ENCODE data around the gene FXYD7. TPM values are rescaled to one million over a fixed set of nuclear protein-coding genes. Genes with fewer than 3 reads are reported as not detected.

The FXYD7 gene
- total and polyA plus RNA-seq, 2 of the 13 experiments (the other 11 are each of a cell fraction or from before 2014, with no cell fraction given): 0.55 TPM; not detected in 1

DNA sequence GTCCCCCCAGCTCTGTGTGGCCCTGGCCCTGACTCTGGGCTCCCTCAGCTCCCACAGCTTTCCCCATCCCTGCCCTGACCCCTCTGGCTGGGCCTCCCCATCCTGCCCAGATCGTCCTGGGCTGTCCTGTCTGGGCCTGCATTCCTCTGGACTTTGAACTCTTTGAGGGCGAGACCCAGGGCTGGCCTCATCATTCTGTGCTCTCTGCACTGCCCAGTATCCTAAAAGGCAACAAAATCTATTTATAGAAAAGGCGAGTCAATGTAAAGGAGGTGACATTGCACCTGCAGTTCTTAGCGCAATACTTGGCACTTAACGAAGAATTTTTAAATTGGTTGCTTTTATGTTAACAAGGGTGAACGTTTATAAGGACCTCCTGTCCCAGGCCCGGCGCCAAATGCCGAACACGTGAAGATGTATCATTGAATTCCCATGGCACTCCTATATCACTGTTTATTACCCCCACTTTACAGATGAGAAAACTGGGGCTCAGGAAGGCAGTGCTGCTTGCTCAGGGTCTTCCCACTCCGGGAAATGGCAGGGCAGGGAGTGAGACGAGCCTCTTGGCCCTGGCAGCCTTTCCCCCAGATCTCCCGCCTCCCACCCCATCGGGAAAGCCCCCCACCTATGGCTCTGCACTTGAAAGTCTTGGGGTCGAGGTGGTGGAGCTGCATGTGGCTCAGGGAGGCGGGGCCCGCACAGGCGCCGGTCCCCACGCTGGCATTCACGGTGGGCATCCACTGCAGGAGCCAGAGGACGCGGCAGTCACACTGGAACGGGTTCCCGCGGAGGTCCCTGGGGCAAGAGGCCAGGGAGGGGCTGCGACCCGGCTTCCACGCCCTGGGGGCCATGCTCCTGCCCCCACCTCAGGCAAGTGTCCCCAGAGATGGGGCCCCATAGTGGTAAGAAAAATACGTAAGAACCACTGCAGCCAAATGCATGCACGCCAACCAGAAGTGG lies 12.0 kb upstream of the FXYD7 start (continued):
- TF ChIP-seq XRCC5 (optimal IDR thresholded peaks at IDR 0.05; ENCODE audit: low read length) (no peak), RBM22 (optimal IDR thresholded peaks at IDR 0.05; ENCODE audit: low read length) (no peak), MTA3 (CRISPR knock-in tag; IDR thresholded peaks at IDR 0.05) (no peak), NFE2L1 (CRISPR knock-in tag; IDR thresholded peaks at IDR 0.05; ENCODE audit: borderline replicate concordance) (no peak), HNRNPUL1 (IDR thresholded peaks at IDR 0.05; ENCODE audit: low read depth, low read length) (no peak), ATAD3A (CRISPR knock-in tag; IDR thresholded peaks at IDR 0.05) (no peak), HDAC2 (CRISPR knock-in tag; IDR thresholded peaks at IDR 0.05) (peak; percentile 71; the same call in 1 of the 2 replicates), KDM1A (CRISPR knock-in tag; IDR thresholded peaks at IDR 0.05) (no peak), ZNF33B (CRISPR knock-in tag; IDR thresholded peaks at IDR 0.05) (no peak), ZNF839 (CRISPR knock-in tag; IDR thresholded peaks at IDR 0.05; ENCODE audit: borderline replicate concordance) (no peak), ATF7 (IDR thresholded peaks at IDR 0.05) (no peak), ATF7 (CRISPR knock-in tag; IDR thresholded peaks at IDR 0.05) (no peak), PAF1 (CRISPR knock-in tag; IDR thresholded peaks at IDR 0.05) (no peak), HNRNPL (IDR thresholded peaks at IDR 0.05; ENCODE audit: low read depth, low read length) (0 out of 2 replicates have a peak, but pooled peaks have one; percentile 37)
- TF ChIP-seq, protein P1, sequence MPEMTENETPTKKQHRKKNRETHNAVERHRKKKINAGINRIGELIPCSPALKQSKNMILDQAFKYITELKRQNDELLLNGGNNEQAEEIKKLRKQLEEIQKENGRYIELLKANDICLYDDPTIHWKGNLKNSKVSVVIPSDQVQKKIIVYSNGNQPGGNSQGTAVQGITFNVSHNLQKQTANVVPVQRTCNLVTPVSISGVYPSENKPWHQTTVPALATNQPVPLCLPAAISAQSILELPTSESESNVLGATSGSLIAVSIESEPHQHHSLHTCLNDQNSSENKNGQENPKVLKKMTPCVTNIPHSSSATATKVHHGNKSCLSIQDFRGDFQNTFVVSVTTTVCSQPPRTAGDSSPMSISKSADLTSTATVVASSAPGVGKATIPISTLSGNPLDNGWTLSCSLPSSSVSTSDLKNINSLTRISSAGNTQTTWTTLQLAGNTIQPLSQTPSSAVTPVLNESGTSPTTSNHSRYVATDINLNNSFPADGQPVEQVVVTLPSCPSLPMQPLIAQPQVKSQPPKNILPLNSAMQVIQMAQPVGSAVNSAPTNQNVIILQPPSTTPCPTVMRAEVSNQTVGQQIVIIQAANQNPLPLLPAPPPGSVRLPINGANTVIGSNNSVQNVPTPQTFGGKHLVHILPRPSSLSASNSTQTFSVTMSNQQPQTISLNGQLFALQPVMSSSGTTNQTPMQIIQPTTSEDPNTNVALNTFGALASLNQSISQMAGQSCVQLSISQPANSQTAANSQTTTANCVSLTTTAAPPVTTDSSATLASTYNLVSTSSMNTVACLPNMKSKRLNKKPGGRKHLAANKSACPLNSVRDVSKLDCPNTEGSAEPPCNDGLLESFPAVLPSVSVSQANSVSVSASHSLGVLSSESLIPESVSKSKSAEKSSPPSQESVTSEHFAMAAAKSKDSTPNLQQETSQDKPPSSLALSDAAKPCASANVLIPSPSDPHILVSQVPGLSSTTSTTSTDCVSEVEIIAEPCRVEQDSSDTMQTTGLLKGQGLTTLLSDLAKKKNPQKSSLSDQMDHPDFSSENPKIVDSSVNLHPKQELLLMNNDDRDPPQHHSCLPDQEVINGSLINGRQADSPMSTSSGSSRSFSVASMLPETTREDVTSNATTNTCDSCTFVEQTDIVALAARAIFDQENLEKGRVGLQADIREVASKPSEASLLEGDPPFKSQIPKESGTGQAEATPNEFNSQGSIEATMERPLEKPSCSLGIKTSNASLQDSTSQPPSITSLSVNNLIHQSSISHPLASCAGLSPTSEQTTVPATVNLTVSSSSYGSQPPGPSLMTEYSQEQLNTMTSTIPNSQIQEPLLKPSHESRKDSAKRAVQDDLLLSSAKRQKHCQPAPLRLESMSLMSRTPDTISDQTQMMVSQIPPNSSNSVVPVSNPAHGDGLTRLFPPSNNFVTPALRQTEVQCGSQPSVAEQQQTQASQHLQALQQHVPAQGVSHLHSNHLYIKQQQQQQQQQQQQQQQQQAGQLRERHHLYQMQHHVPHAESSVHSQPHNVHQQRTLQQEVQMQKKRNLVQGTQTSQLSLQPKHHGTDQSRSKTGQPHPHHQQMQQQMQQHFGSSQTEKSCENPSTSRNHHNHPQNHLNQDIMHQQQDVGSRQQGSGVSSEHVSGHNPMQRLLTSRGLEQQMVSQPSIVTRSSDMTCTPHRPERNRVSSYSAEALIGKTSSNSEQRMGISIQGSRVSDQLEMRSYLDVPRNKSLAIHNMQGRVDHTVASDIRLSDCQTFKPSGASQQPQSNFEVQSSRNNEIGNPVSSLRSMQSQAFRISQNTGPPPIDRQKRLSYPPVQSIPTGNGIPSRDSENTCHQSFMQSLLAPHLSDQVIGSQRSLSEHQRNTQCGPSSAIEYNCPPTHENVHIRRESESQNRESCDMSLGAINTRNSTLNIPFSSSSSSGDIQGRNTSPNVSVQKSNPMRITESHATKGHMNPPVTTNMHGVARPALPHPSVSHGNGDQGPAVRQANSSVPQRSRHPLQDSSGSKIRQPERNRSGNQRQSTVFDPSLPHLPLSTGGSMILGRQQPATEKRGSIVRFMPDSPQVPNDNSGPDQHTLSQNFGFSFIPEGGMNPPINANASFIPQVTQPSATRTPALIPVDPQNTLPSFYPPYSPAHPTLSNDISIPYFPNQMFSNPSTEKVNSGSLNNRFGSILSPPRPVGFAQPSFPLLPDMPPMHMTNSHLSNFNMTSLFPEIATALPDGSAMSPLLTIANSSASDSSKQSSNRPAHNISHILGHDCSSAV (CRISPR knock-in tag; IDR thresholded peaks at IDR 0.05; ENCODE audit: borderline replicate concordance): no peak
- TF ChIP-seq, protein P2, sequence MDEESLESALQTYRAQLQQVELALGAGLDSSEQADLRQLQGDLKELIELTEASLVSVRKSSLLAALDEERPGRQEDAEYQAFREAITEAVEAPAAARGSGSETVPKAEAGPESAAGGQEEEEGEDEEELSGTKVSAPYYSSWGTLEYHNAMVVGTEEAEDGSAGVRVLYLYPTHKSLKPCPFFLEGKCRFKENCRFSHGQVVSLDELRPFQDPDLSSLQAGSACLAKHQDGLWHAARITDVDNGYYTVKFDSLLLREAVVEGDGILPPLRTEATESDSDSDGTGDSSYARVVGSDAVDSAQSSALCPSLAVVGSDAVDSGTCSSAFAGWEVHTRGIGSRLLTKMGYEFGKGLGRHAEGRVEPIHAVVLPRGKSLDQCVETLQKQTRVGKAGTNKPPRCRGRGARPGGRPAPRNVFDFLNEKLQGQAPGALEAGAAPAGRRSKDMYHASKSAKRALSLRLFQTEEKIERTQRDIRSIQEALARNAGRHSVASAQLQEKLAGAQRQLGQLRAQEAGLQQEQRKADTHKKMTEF (CRISPR knock-in tag; IDR thresholded peaks at IDR 0.05): peak; percentile 60
- TF ChIP-seq, protein P3, sequence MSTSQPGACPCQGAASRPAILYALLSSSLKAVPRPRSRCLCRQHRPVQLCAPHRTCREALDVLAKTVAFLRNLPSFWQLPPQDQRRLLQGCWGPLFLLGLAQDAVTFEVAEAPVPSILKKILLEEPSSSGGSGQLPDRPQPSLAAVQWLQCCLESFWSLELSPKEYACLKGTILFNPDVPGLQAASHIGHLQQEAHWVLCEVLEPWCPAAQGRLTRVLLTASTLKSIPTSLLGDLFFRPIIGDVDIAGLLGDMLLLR (CRISPR knock-in tag; IDR thresholded peaks at IDR 0.05): no peak

Data from HepG2 (cell line).